GM23338 (cell line): Measurements from ENCODE around the gene MYLK2.

ENCODE experiments used
- CREB1 ChIP-seq: fragments of 250-450 bp; sonication (Bioruptor Pico); IDR thresholded peaks from 2 replicates; pipeline ENCODE4 v1.5.0; 2020; ENCODE audit warnings: low read depth, mild to moderate bottlenecking, moderate library complexity
- CTCF ChIP-seq, 2 experiments: fragments of 200-600 bp in 1 of 2; sonication (generic) in 1 of 2; conservative IDR thresholded peaks; 2 replicates each; pipeline versions ENCODE4 v1.5.1 to v1.6.1; 2016 to 2017; ENCODE audit warnings: antibody characterized with exemption in 2 of 2, low read depth in 2 of 2, mild to moderate bottlenecking in 2 of 2, moderate library complexity in 1 of 2
- EZH2 ChIP-seq: fragments of 200-600 bp; sonication (generic); IDR thresholded peaks from one replicate; pipeline ENCODE4 v1.8.0; 2017; ENCODE audit warnings: antibody characterized with exemption, mild to moderate bottlenecking, low read depth; ENCODE audit not compliant: unreplicated experiment
- EZH2phosphoT487 ChIP-seq: fragments of 200-600 bp; sonication (generic); IDR thresholded peaks from one replicate; pipeline ENCODE4 v1.8.1; 2018; ENCODE audit warnings: antibody characterized with exemption; ENCODE audit not compliant: unreplicated experiment
- JUNB ChIP-seq: IDR thresholded peaks from one replicate; pipeline ENCODE4 v1.6.1; 2016; ENCODE audit warnings: antibody characterized with exemption; ENCODE audit not compliant: unreplicated experiment
- POLR2AphosphoS5 ChIP-seq: IDR thresholded peaks from 2 replicates; pipeline ENCODE4 v1.6.1; 2016; ENCODE audit warnings: antibody characterized with exemption, low read depth
- STAT1 ChIP-seq: IDR thresholded peaks from one replicate; pipeline ENCODE4 v1.6.1; 2016; ENCODE audit warnings: antibody characterized with exemption; ENCODE audit not compliant: unreplicated experiment
- ZNF331 ChIP-seq: fragments of 250-450 bp; sonication (Bioruptor Pico); IDR thresholded peaks from 2 replicates; pipeline ENCODE4 v1.5.0; 2020; ENCODE audit warnings: low read depth, mild to moderate bottlenecking, moderate library complexity
- TF ChIP-seq, protein P1 (sequence below): IDR thresholded peaks from one replicate; pipeline ENCODE4 v1.6.1; 2018; ENCODE audit warnings: antibody characterized with exemption; ENCODE audit not compliant: unreplicated experiment
- TF ChIP-seq, protein P2 (sequence below): IDR thresholded peaks from 2 replicates; pipeline ENCODE4 v1.6.1; 2016; ENCODE audit warnings: antibody characterized with exemption
- TF ChIP-seq, protein P3 (sequence below): fragments of 250-450 bp; sonication (Bioruptor Pico); IDR thresholded peaks from 2 replicates; pipeline ENCODE4 v1.5.0; 2020; ENCODE audit warnings: mild to moderate bottlenecking, moderate library complexity

GRCh38 chr20:31843288-31843687 is 24.1 kb downstream of the MYLK2 start:
- TF ChIP-seq CTCF (conservative IDR thresholded peaks at IDR 0.05; ENCODE audit: low read depth in 2 of 2) = no peak
- no peak for TF ChIP-seq POLR2AphosphoS5
- no peak for TF ChIP-seq EZH2phosphoT487
- TF ChIP-seq STAT1 = no peak
- TF ChIP-seq, protein P1, sequence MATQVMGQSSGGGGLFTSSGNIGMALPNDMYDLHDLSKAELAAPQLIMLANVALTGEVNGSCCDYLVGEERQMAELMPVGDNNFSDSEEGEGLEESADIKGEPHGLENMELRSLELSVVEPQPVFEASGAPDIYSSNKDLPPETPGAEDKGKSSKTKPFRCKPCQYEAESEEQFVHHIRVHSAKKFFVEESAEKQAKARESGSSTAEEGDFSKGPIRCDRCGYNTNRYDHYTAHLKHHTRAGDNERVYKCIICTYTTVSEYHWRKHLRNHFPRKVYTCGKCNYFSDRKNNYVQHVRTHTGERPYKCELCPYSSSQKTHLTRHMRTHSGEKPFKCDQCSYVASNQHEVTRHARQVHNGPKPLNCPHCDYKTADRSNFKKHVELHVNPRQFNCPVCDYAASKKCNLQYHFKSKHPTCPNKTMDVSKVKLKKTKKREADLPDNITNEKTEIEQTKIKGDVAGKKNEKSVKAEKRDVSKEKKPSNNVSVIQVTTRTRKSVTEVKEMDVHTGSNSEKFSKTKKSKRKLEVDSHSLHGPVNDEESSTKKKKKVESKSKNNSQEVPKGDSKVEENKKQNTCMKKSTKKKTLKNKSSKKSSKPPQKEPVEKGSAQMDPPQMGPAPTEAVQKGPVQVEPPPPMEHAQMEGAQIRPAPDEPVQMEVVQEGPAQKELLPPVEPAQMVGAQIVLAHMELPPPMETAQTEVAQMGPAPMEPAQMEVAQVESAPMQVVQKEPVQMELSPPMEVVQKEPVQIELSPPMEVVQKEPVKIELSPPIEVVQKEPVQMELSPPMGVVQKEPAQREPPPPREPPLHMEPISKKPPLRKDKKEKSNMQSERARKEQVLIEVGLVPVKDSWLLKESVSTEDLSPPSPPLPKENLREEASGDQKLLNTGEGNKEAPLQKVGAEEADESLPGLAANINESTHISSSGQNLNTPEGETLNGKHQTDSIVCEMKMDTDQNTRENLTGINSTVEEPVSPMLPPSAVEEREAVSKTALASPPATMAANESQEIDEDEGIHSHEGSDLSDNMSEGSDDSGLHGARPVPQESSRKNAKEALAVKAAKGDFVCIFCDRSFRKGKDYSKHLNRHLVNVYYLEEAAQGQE = no peak
- no peak for TF ChIP-seq EZH2
- TF ChIP-seq ZNF331 (CRISPR knock-in tag) = no peak
- TF ChIP-seq JUNB = no peak
- no peak for TF ChIP-seq CREB1
- TF ChIP-seq, protein P2, sequence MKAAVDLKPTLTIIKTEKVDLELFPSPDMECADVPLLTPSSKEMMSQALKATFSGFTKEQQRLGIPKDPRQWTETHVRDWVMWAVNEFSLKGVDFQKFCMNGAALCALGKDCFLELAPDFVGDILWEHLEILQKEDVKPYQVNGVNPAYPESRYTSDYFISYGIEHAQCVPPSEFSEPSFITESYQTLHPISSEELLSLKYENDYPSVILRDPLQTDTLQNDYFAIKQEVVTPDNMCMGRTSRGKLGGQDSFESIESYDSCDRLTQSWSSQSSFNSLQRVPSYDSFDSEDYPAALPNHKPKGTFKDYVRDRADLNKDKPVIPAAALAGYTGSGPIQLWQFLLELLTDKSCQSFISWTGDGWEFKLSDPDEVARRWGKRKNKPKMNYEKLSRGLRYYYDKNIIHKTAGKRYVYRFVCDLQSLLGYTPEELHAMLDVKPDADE = no peak
- TF ChIP-seq, protein P3, sequence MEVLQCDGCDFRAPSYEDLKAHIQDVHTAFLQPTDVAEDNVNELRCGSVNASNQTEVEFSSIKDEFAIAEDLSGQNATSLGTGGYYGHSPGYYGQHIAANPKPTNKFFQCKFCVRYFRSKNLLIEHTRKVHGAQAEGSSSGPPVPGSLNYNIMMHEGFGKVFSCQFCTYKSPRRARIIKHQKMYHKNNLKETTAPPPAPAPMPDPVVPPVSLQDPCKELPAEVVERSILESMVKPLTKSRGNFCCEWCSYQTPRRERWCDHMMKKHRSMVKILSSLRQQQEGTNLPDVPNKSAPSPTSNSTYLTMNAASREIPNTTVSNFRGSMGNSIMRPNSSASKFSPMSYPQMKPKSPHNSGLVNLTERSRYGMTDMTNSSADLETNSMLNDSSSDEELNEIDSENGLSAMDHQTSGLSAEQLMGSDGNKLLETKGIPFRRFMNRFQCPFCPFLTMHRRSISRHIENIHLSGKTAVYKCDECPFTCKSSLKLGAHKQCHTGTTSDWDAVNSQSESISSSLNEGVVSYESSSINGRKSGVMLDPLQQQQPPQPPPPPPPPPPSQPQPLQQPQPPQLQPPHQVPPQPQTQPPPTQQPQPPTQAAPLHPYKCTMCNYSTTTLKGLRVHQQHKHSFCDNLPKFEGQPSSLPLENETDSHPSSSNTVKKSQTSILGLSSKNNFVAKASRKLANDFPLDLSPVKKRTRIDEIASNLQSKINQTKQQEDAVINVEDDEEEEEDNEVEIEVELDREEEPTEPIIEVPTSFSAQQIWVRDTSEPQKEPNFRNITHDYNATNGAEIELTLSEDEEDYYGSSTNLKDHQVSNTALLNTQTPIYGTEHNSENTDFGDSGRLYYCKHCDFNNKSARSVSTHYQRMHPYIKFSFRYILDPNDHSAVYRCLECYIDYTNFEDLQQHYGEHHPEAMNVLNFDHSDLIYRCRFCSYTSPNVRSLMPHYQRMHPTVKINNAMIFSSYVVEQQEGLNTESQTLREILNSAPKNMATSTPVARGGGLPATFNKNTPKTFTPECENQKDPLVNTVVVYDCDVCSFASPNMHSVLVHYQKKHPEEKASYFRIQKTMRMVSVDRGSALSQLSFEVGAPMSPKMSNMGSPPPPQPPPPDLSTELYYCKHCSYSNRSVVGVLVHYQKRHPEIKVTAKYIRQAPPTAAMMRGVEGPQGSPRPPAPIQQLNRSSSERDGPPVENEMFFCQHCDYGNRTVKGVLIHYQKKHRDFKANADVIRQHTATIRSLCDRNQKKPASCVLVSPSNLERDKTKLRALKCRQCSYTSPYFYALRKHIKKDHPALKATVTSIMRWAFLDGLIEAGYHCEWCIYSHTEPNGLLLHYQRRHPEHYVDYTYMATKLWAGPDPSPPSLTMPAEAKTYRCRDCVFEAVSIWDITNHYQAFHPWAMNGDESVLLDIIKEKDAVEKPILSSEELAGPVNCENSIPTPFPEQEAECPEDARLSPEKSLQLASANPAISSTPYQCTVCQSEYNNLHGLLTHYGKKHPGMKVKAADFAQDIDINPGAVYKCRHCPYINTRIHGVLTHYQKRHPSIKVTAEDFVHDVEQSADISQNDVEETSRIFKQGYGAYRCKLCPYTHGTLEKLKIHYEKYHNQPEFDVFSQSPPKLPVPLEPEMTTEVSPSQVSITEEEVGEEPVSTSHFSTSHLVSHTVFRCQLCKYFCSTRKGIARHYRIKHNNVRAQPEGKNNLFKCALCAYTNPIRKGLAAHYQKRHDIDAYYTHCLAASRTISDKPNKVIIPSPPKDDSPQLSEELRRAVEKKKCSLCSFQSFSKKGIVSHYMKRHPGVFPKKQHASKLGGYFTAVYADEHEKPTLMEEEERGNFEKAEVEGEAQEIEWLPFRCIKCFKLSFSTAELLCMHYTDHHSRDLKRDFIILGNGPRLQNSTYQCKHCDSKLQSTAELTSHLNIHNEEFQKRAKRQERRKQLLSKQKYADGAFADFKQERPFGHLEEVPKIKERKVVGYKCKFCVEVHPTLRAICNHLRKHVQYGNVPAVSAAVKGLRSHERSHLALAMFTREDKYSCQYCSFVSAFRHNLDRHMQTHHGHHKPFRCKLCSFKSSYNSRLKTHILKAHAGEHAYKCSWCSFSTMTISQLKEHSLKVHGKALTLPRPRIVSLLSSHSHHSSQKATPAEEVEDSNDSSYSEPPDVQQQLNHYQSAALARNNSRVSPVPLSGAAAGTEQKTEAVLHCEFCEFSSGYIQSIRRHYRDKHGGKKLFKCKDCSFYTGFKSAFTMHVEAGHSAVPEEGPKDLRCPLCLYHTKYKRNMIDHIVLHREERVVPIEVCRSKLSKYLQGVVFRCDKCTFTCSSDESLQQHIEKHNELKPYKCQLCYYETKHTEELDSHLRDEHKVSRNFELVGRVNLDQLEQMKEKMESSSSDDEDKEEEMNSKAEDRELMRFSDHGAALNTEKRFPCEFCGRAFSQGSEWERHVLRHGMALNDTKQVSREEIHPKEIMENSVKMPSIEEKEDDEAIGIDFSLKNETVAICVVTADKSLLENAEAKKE (CRISPR knock-in tag) = no peak
